HepG2 (cell line): ENCODE data around the gene ACOXL. TPM values are rescaled to one million over a fixed set of nuclear protein-coding genes. Genes with fewer than 3 reads are reported as not detected.

Source experiments
- CHD2 ChIP-seq: IDR thresholded peaks from 2 replicates; pipeline ENCODE4 v1.6.1; 2011; ENCODE audit warnings: low read depth, low read length, improper control_type of control experiment
- CREM ChIP-seq, 2 experiments: sonication (generic) in 1 of 2; formaldehyde crosslinking in 1 of 2; IDR thresholded peaks; 2 replicates each; pipeline versions ENCODE4 v1.4.0 to v1.6.1; 2016 to 2020; ENCODE audit warnings: antibody characterized with exemption in 1 of 2, mild to moderate bottlenecking in 1 of 2, missing genetic modification reagents in 1 of 2
- GLI4 ChIP-seq: sonication (generic); formaldehyde crosslinking; IDR thresholded peaks from 2 replicates; pipeline ENCODE4 v1.5.1; 2020; ENCODE audit warnings: missing genetic modification reagents, mild to moderate bottlenecking, moderate library complexity, borderline replicate concordance
- HCFC1 ChIP-seq: fragments of 150-350 bp; IDR thresholded peaks from 2 replicates; pipeline ENCODE4 v1.6.1; 2014; ENCODE audit warnings: low read depth, low read length
- JDP2 ChIP-seq: sonication (generic); formaldehyde crosslinking; IDR thresholded peaks from 2 replicates; pipeline ENCODE4 v1.8.1; 2022; ENCODE audit warnings: missing genetic modification reagents, borderline replicate concordance
- JUN ChIP-seq: sonication (generic); formaldehyde crosslinking; IDR thresholded peaks from 2 replicates; pipeline ENCODE4 v1.4.0; 2020; ENCODE audit warnings: mild to moderate bottlenecking, missing genetic modification reagents
- KDM1A ChIP-seq: IDR thresholded peaks from 2 replicates; pipeline ENCODE4 v1.6.1; 2016; ENCODE audit warnings: missing compliant biosample characterization
- KDM5B ChIP-seq: sonication (generic); formaldehyde crosslinking; IDR thresholded peaks from 2 replicates; pipeline ENCODE4 v1.4.0; 2020; ENCODE audit warnings: missing genetic modification reagents, mild to moderate bottlenecking, borderline replicate concordance
- NR0B2 ChIP-seq: sonication (generic); formaldehyde crosslinking; IDR thresholded peaks from 2 replicates; pipeline ENCODE4 v1.4.0; 2020; ENCODE audit warnings: mild to moderate bottlenecking, missing genetic modification reagents
- SYNCRIP ChIP-seq: fragments of 200-400 bp; formaldehyde crosslinking; IDR thresholded peaks from 2 replicates; pipeline ENCODE4 v1.6.1; 2018; ENCODE audit warnings: mild to moderate bottlenecking, low read depth, low read length; ENCODE audit not compliant: insufficient read depth
- TFAP4 ChIP-seq: sonication (generic); IDR thresholded peaks from 2 replicates; pipeline ENCODE4 v1.6.1; 2016; ENCODE audit warnings: low read depth, borderline replicate concordance
- ZMAT3 ChIP-seq: sonication (generic); formaldehyde crosslinking; conservative IDR thresholded peaks from 2 replicates; pipeline ENCODE4 v1.7.0; 2021; ENCODE audit warnings: missing genetic modification reagents
- ZNF333 ChIP-seq: sonication (generic); formaldehyde crosslinking; IDR thresholded peaks from 2 replicates; pipeline ENCODE4 v1.4.0; 2020; ENCODE audit warnings: mild to moderate bottlenecking, missing genetic modification reagents, borderline replicate concordance
- ZNF563 ChIP-seq: sonication (generic); formaldehyde crosslinking; IDR thresholded peaks from 2 replicates; pipeline ENCODE4 v1.8.0; 2022; ENCODE audit warnings: mild to moderate bottlenecking, moderate library complexity, missing genetic modification reagents
- ZNF605 ChIP-seq: sonication (generic); formaldehyde crosslinking; IDR thresholded peaks from 2 replicates; pipeline ENCODE4 v1.8.0; 2022; ENCODE audit warnings: mild to moderate bottlenecking, missing genetic modification reagents
- polyA plus RNA-seq, 8 experiments: library from polyadenylated mRNA; depleted of rRNA in 3 of 8; stranded (reverse) in 7 of 8; unstranded in 1 of 8; fragments of >200 nt; fragmentation: Illumina TruSeq in 4 of 8; extraction: Trizol in 4 of 8; gene quantifications; 2 replicates each; pipeline versions ENCODE4 v1.2.1 to v1.2.3, GENCODE V29; 2011 to 2016; ENCODE audit warnings: low read depth in 4 of 8, missing spikeins in 1 of 8, mixed read lengths in 1 of 8; ENCODE audit not compliant: insufficient read depth in 1 of 8
- total RNA-seq, 5 experiments: library from RNA; depleted of rRNA; stranded (reverse); fragments of >200 nt; fragmentation: Illumina TruSeq; extraction: Trizol; gene quantifications; 2 replicates each; pipeline ENCODE4 v1.2.3, GENCODE V29; 2016; ENCODE audit warnings: low read depth in 1 of 5
- TF ChIP-seq, protein P1 (sequence below): sonication (generic); formaldehyde crosslinking; IDR thresholded peaks from 2 replicates; pipeline ENCODE4 v1.5.1; 2020; ENCODE audit warnings: mild to moderate bottlenecking, missing genetic modification reagents
- TF ChIP-seq, protein P2 (sequence below): sonication (generic); formaldehyde crosslinking; IDR thresholded peaks from 2 replicates; pipeline ENCODE4 v1.4.0; 2020; ENCODE audit warnings: low read depth, missing genetic modification reagents

The ACOXL gene
- total and polyA plus RNA-seq, 2 of the 13 experiments (the other 11 are each of a cell fraction or from before 2014, with no cell fraction given): not detected

- TF ChIP-seq, protein P1, sequence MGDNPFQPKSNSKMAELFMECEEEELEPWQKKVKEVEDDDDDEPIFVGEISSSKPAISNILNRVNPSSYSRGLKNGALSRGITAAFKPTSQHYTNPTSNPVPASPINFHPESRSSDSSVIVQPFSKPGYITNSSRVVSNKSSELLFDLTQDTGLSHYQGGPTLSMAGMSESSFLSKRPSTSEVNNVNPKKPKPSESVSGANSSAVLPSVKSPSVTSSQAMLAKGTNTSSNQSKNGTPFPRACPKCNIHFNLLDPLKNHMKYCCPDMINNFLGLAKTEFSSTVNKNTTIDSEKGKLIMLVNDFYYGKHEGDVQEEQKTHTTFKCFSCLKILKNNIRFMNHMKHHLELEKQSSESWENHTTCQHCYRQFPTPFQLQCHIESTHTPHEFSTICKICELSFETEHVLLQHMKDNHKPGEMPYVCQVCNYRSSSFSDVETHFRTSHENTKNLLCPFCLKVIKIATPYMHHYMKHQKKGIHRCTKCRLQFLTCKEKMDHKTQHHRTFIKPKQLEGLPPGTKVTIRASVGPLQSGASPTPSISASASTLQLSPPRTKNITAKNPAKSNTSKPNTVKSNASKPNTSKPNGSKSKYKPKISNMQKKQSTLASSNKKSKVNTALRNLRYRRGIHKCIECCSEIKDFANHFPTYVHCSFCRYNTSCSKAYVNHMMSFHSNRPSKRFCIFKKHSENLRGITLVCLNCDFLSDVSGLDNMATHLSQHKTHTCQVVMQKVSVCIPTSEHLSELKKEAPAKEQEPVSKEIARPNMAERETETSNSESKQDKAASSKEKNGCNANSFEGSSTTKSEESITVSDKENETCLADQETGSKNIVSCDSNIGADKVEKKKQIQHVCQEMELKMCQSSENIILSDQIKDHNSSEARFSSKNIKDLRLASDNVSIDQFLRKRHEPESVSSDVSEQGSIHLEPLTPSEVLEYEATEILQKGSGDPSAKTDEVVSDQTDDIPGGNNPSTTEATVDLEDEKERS (CRISPR knock-in tag): no peak
- TF ChIP-seq CHD2: no peak
- TF ChIP-seq CREM (IDR thresholded peaks at IDR 0.05): no peak
- TF ChIP-seq CREM (CRISPR knock-in tag; IDR thresholded peaks at IDR 0.05): no peak
- no peak for TF ChIP-seq SYNCRIP
- TF ChIP-seq NR0B2 (CRISPR knock-in tag): no peak
- TF ChIP-seq ZNF333 (CRISPR knock-in tag): no peak
- TF ChIP-seq KDM1A (CRISPR knock-in tag): no peak
- TF ChIP-seq TFAP4: 0 out of 2 replicates have a peak, but pooled peaks have one; percentile 14
- no peak for TF ChIP-seq GLI4 (CRISPR knock-in tag)
- no peak for TF ChIP-seq HCFC1
- no peak for TF ChIP-seq JUN (CRISPR knock-in tag)
- TF ChIP-seq ZMAT3 (CRISPR knock-in tag): 0 out of 2 replicates have a peak, but pooled peaks have one; percentile 71
- TF ChIP-seq KDM5B (CRISPR knock-in tag): no peak; the same call in 1 of the 2 replicates
- TF ChIP-seq ZNF605: peak; percentile 63; the same call in 1 of the 2 replicates
- no peak for TF ChIP-seq ZNF563 (CRISPR knock-in tag)
- TF ChIP-seq JDP2 (CRISPR knock-in tag): no peak
- TF ChIP-seq, protein P2, sequence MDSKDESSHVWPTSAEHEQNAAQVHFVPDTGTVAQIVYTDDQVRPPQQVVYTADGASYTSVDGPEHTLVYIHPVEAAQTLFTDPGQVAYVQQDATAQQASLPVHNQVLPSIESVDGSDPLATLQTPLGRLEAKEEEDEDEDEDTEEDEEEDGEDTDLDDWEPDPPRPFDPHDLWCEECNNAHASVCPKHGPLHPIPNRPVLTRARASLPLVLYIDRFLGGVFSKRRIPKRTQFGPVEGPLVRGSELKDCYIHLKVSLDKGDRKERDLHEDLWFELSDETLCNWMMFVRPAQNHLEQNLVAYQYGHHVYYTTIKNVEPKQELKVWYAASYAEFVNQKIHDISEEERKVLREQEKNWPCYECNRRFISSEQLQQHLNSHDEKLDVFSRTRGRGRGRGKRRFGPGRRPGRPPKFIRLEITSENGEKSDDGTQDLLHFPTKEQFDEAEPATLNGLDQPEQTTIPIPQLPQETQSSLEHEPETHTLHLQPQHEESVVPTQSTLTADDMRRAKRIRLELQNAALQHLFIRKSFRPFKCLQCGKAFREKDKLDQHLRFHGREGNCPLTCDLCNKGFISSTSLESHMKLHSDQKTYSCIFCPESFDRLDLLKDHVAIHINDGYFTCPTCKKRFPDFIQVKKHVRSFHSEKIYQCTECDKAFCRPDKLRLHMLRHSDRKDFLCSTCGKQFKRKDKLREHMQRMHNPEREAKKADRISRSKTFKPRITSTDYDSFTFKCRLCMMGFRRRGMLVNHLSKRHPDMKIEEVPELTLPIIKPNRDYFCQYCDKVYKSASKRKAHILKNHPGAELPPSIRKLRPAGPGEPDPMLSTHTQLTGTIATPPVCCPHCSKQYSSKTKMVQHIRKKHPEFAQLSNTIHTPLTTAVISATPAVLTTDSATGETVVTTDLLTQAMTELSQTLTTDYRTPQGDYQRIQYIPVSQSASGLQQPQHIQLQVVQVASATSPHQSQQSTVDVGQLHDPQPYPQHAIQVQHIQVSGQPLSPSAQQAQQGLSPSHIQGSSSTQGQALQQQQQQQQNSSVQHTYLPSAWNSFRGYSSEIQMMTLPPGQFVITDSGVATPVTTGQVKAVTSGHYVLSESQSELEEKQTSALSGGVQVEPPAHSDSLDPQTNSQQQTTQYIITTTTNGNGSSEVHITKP: no peak
Measured at GRCh38 chr2:111116843-111117597, 384.6 kb downstream of the ACOXL start (continued).
